ENCODE results near the gene LRRC32. TPM values are rescaled to one million over a fixed set of nuclear protein-coding genes. Genes with fewer than 3 reads are reported as not detected.
A peak's percentile ranks its signal among the peaks of the same experiment; 100 is the strongest.

The LRRC32 gene
- total RNA-seq, 1 experiment from 2014 or later, result not detected

DNA sequence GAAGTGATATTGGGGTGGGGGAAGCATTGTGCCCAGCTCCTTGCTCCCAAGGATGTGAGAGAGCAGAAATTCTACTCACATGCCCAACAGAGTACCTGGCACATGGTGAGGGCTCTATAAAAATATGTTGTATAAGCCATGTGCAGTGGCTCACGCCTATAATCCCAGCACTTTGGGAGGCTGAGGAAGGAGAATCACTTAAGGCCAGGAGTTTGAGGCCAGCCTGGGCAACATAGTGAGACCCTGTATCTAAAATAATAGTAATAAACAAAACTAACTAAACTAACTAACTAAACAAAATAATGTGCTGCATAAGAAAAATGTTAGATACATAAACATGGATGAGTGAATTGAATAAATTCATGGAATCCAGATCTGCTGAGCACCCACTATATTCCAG, 33.2 kb upstream of the LRRC32 start:
- H3K4me1 ChIP-seq (ENCODE audit: insufficient read depth, low read length), result peaks cover 24% of the 10 kb centered on the region
- no peaks in the 10 kb centered on the region for H3F3A ChIP-seq (ENCODE audit: low read length, unreplicated experiment)
- H2AFZ ChIP-seq (ENCODE audit: low read length), result no peak overlapping the region
- DNase-seq (no peak), ATAC-seq (no peak)
- H3K4me2 ChIP-seq (ENCODE audit: low read length), result no peak overlapping the region
- no peaks in the 10 kb centered on the region for H3K36me3 ChIP-seq (ENCODE audit: low read depth, low read length)
- no TSS peak for BruUV-seq (replicated peaks)
- H3K4me3 ChIP-seq (ENCODE audit: low read length), result no peak overlapping the region
- CTCF ChIA-PET, result no interaction called here
- H4K20me1 ChIP-seq (ENCODE audit: low read length), result no peaks in the 10 kb centered on the region
- intact Hi-C loops (cut with micrococcal nuclease), result no loop called here
- H3K79me2 ChIP-seq (ENCODE audit: low read length), result no peaks in the 10 kb centered on the region
- H3K9me2 ChIP-seq (replicated peaks; ENCODE audit: low read length), result no peaks in the 10 kb centered on the region
- no peaks in the 10 kb centered on the region for H3K27me3 ChIP-seq (ENCODE audit: low read length)
- TF ChIP-seq EZH2 (IDR thresholded peaks at IDR 0.05; ENCODE audit: low read length, unreplicated experiment) (no peak), EZH2phosphoT487 (IDR thresholded peaks at IDR 0.05; ENCODE audit: borderline replicate concordance, low read length) (no peak)
- TF ChIP-seq, protein P1, sequence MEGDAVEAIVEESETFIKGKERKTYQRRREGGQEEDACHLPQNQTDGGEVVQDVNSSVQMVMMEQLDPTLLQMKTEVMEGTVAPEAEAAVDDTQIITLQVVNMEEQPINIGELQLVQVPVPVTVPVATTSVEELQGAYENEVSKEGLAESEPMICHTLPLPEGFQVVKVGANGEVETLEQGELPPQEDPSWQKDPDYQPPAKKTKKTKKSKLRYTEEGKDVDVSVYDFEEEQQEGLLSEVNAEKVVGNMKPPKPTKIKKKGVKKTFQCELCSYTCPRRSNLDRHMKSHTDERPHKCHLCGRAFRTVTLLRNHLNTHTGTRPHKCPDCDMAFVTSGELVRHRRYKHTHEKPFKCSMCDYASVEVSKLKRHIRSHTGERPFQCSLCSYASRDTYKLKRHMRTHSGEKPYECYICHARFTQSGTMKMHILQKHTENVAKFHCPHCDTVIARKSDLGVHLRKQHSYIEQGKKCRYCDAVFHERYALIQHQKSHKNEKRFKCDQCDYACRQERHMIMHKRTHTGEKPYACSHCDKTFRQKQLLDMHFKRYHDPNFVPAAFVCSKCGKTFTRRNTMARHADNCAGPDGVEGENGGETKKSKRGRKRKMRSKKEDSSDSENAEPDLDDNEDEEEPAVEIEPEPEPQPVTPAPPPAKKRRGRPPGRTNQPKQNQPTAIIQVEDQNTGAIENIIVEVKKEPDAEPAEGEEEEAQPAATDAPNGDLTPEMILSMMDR (conservative IDR thresholded peaks at IDR 0.05; ENCODE audit: low read depth, low read length), result no peak
- POLR2A ChIA-PET (ENCODE audit: unreplicated experiment), result no interaction called here
- H3K9me3 ChIP-seq (ENCODE audit: low read length), result no peaks in the 10 kb centered on the region
- H3K9ac ChIP-seq (ENCODE audit: low read length), result no peak overlapping the region
- H3K27ac ChIP-seq (ENCODE audit: low read length), result no peak overlapping the region

DNA sequence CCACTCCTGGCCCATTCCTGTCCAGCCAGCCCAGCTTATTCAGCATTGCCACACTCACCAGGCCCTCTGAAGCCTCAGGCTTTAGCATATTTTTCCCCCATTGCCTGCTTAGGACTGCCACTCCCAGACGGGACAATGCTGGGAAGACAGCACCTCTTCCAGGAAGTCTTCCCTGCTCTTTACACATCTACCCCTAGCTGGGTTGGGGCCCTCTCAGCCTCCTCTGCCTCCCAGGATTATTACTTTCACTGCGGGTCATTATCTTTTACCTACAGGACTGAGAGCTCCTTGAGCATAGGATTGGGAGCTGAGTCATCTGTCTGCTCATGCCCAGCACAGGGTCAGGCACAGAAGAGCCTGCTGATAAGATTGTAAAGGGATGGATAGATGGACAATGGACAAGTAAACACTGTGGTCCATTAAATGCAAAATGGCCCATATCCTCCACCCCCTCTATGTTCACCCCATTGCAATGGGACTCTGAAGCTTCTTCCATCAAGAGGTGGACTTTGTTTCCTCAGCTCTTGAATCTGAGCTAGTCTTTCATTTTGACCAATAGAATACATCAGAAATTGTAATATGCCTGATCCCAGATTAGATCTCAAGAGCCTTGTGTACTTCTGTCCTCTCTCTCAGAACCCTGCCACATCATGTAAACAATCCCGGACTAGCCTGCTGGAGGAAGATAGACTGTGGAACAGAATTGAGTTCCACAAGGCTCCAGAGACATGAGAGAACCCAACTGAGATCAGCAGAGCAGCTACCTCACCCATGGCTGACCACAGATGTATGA, 32.0 kb upstream of the LRRC32 start:
- Histone ChIP-seq H3K9ac (ENCODE audit: low read length) (no peak overlapping the region), H3K9me2 (replicated peaks; ENCODE audit: low read length) (no peaks in the 10 kb centered on the region), H3K9me3 (ENCODE audit: low read length) (no peaks in the 10 kb centered on the region), H4K20me1 (ENCODE audit: low read length) (no peaks in the 10 kb centered on the region), H3K79me2 (ENCODE audit: low read length) (no peaks in the 10 kb centered on the region), H2AFZ (ENCODE audit: low read length) (no peak overlapping the region), H3K4me3 (ENCODE audit: low read length) (no peak overlapping the region), H3K27ac (ENCODE audit: low read length) (no peak overlapping the region), H3K27me3 (ENCODE audit: low read length) (no peaks in the 10 kb centered on the region), H3K36me3 (ENCODE audit: low read depth, low read length) (no peaks in the 10 kb centered on the region), H3F3A (ENCODE audit: low read length, unreplicated experiment) (no peaks in the 10 kb centered on the region), H3K4me2 (ENCODE audit: low read length) (no peak overlapping the region), H3K4me1 (ENCODE audit: insufficient read depth, low read length) (peaks cover 24% of the 10 kb centered on the region)
- intact Hi-C loops (cut with micrococcal nuclease), result no loop called here
- TF ChIP-seq EZH2 (IDR thresholded peaks at IDR 0.05; ENCODE audit: low read length, unreplicated experiment) (no peak), EZH2phosphoT487 (IDR thresholded peaks at IDR 0.05; ENCODE audit: borderline replicate concordance, low read length) (no peak)
- TF ChIP-seq, protein P1 (conservative IDR thresholded peaks at IDR 0.05; ENCODE audit: low read depth, low read length), result no peak
- POLR2A ChIA-PET (ENCODE audit: unreplicated experiment), result no interaction called here
- CTCF ChIA-PET, result no interaction called here
- ATAC-seq, result no peak
- DNase-seq, result no peak
- BruUV-seq (replicated peaks), result no TSS peak

DNA sequence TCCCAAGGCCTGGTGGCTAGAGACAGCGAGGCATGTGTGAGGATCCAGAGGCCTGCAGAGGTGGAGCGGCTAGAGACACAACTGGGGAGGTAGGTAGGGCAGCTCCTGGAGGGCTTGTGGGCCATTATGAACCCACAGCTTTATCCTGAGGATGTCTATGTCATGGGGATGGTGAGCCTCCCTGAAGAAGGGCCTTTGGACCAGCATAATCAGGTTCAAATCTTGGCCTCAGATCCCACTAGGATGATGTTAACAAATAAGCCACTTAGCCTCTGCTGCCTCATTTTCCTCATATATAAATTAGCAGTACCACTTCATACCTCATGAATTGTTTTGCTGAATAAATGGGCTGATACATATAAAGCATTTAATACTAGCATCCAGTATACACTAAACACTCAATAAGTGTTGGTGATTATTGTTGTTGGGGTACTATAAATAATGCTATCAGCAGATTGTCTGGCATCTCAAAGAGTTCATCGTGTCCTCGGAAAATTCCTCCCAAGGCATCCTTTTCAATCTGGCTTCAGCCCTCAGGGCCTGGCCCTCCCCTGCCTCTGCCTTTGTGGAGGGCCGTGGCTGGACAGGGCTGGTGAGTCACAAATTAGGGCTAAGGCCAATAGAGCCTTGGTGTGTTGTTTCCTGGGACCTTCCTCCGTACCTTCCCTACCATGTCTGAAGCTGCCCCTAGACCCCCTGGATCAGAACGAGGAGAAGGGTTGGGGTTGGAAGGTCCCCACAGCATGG, 30.9 kb upstream of the LRRC32 start:
- H3K4me3 ChIP-seq (ENCODE audit: low read length), result no peak overlapping the region

More for the DNA sequence above, 30.9 kb upstream of the LRRC32 start:
- Histone ChIP-seq H2AFZ (ENCODE audit: low read length) (no peak overlapping the region), H3K27ac (ENCODE audit: low read length) (no peak overlapping the region), H3K9me3 (ENCODE audit: low read length) (no peaks in the 10 kb centered on the region), H3K27me3 (ENCODE audit: low read length) (no peaks in the 10 kb centered on the region), H3K36me3 (ENCODE audit: low read depth, low read length) (no peaks in the 10 kb centered on the region), H3K9ac (ENCODE audit: low read length) (no peak overlapping the region), H3K79me2 (ENCODE audit: low read length) (no peaks in the 10 kb centered on the region), H3K4me1 (ENCODE audit: insufficient read depth, low read length) (peaks cover 24% of the 10 kb centered on the region), H3K4me2 (ENCODE audit: low read length) (peak overlapping the region; percentile 27), H3K9me2 (replicated peaks; ENCODE audit: low read length) (no peaks in the 10 kb centered on the region), H4K20me1 (ENCODE audit: low read length) (no peaks in the 10 kb centered on the region), H3F3A (ENCODE audit: low read length, unreplicated experiment) (no peaks in the 10 kb centered on the region)
- POLR2A ChIA-PET (ENCODE audit: unreplicated experiment), result no interaction called here
- TF ChIP-seq EZH2phosphoT487 (IDR thresholded peaks at IDR 0.05; ENCODE audit: borderline replicate concordance, low read length) (no peak), EZH2 (IDR thresholded peaks at IDR 0.05; ENCODE audit: low read length, unreplicated experiment) (no peak)
- TF ChIP-seq, protein P1 (conservative IDR thresholded peaks at IDR 0.05; ENCODE audit: low read depth, low read length), result no peak
- intact Hi-C loops (cut with micrococcal nuclease), result no loop called here
- CTCF ChIA-PET, result no interaction called here
- no TSS peak for BruUV-seq (replicated peaks)
- ATAC-seq (peak; percentile 79), DNase-seq (peak; percentile 69)

Data from PC-3 (cell line).